ENCODE results near the gene TMEM253. TPM values are rescaled to one million over a fixed set of nuclear protein-coding genes. Genes with fewer than 3 reads are reported as not detected.

TMEM253 gene
- polyA plus RNA-seq, 1 experiment = 0.75 TPM

DNA sequence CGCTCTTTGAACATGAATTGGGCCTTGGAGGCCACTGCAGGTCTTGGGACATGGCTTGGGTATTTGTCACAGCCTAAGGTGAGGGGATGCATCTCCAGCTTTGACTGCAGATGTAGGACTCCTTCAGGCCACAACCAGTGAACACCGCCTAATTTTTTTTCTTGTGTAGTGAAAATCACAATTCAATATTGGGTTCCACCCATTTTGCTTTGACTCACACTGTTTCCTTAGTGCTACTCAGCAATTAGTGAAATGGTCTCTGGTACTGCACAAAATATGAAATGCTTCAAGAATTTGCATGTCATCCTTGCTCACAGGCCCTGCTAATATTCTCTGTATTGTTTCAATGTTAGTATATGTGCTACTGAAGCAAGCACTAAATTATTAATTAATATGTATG, 12.5 kb downstream of the TMEM253 start:
- no peak for TF ChIP-seq CTCF (IDR thresholded peaks at IDR 0.05; ENCODE audit: insufficient read depth, low read depth, low read length)
- Histone ChIP-seq H3K36me3 (ENCODE audit: control insufficient read depth, insufficient read depth, low read length) (no peaks in the 10 kb centered on the region), H3K4me3 (ENCODE audit: low read depth, low read length) (no peak overlapping the region), H3K27me3 (ENCODE audit: control insufficient read depth, insufficient read depth, low read length) (no peaks in the 10 kb centered on the region)
- CTCF ChIA-PET = interaction anchor here (2.0 to 14.7 kb wide), 2 partner anchors 10 to 96 kb away, joined by 9 to 233 read pairs; no protein-coding TSS in a partner anchor
- POLR2A ChIA-PET = no interaction called here
- DNase-seq (ENCODE audit: low read depth) = no peak

- no peak for TF ChIP-seq CTCF (IDR thresholded peaks at IDR 0.05; ENCODE audit: insufficient read depth, low read depth, low read length)
- Histone ChIP-seq H3K27me3 (ENCODE audit: control insufficient read depth, insufficient read depth, low read length) (no peaks in the 10 kb centered on the region), H3K36me3 (ENCODE audit: control insufficient read depth, insufficient read depth, low read length) (no peaks in the 10 kb centered on the region), H3K4me3 (ENCODE audit: low read depth, low read length) (no peak overlapping the region)
- DNase-seq (ENCODE audit: low read depth) = no peak
- POLR2A ChIA-PET = no interaction called here
- CTCF ChIA-PET = interaction anchor here (1.1 to 1.6 kb wide), 2 partner anchors 12 to 17 kb away, joined by 4 read pairs; no protein-coding TSS in a partner anchor
These were observed 18.1 kb downstream of the TMEM253 start for GRCh38 chr14:21118933-21119332.

DNA sequence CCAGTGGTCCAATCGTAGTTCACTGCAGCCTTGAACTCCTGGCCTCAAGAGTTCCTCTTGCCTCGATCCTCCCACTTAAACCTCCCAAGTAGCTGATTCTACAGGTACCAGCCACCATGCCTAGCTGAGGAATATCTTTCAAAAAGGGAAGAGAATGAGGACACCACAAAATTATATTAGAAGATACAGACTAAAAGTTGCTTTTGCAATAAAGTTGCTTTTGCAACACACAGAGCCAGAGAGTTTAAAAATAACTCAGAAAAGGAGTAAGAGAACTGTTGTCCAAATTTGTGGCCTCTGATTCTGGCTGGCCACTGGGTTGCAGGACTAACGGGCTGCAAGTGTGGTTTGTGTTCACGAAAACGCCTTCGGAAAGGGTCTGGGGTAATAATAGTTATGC, 19.8 kb downstream of the TMEM253 start:
- no peak for DNase-seq (ENCODE audit: low read depth)
- TF ChIP-seq CTCF (IDR thresholded peaks at IDR 0.05; ENCODE audit: insufficient read depth, low read depth, low read length) = no peak
- H3K36me3 ChIP-seq (ENCODE audit: control insufficient read depth, insufficient read depth, low read length) = no peaks in the 10 kb centered on the region
- CTCF ChIA-PET = no interaction called here
- H3K27me3 ChIP-seq (ENCODE audit: control insufficient read depth, insufficient read depth, low read length) = no peaks in the 10 kb centered on the region
- no peak overlapping the region for H3K4me3 ChIP-seq (ENCODE audit: low read depth, low read length)
- POLR2A ChIA-PET = no interaction called here

DNA sequence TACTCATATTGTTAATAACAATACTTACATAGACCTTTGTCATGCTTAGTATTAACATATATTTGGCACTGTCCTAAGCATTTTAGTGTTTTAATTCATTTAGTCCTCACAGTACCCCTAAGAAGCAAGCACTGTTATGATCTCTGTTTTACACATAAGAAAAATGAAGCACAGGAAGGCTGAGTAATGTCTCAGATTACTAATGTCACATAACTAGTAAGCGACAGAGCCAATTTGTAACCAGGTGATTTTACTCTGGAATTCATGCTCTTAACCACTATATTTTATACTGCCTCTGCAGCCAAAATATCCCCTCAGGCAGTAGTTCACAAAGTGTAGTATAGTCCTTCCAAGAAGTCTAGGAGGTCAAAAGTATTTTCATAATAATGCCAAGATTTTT, 20.3 kb downstream of the TMEM253 start:
- no peak for TF ChIP-seq CTCF (IDR thresholded peaks at IDR 0.05; ENCODE audit: insufficient read depth, low read depth, low read length)
- ChIA-PET POLR2A (no interaction called here), CTCF (interaction anchor here (4.1 kb wide), 1 partner anchor 15 kb away, joined by 21 read pairs; no protein-coding TSS in a partner anchor)
- H3K4me3 ChIP-seq (ENCODE audit: low read depth, low read length) = no peak overlapping the region
- H3K27me3 ChIP-seq (ENCODE audit: control insufficient read depth, insufficient read depth, low read length) = no peaks in the 10 kb centered on the region
- DNase-seq (ENCODE audit: low read depth) = no peak
- H3K36me3 ChIP-seq (ENCODE audit: control insufficient read depth, insufficient read depth, low read length) = no peaks in the 10 kb centered on the region

- POLR2A ChIA-PET = no interaction called here
- CTCF ChIA-PET = interaction anchor here (1.0 to 4.1 kb wide), 5 partner anchors 12 to 153 kb away, joined by 3 to 21 read pairs (median 4); no protein-coding TSS in a partner anchor
- no peak for TF ChIP-seq CTCF (IDR thresholded peaks at IDR 0.05; ENCODE audit: insufficient read depth, low read depth, low read length)
- no peak overlapping the region for H3K4me3 ChIP-seq (ENCODE audit: low read depth, low read length)
- no peaks in the 10 kb centered on the region for H3K36me3 ChIP-seq (ENCODE audit: control insufficient read depth, insufficient read depth, low read length)
- peaks cover 2% of the 10 kb centered on the region; the same call in 1 of the 2 replicates for H3K27me3 ChIP-seq (ENCODE audit: control insufficient read depth, insufficient read depth, low read length)
- DNase-seq (ENCODE audit: low read depth) = no peak
These were observed 22.6 kb downstream of the TMEM253 start for GRCh38 chr14:21123429-21123828.
